ENCODE data around the gene SEMA3C. TPM values are rescaled to one million over a fixed set of nuclear protein-coding genes. Genes with fewer than 3 reads are reported as not detected.
A peak's percentile ranks its signal among the peaks of the same experiment; 100 is the strongest.

SEMA3C gene
- total and polyA plus RNA-seq, 2 donors (not counting 1 experiment from before 2014, with no cell fraction given): 310 to 322 TPM

GRCh38 chr7:80942261-80943041, 23.6 kb upstream of the SEMA3C start:
- Histone ChIP-seq H3K4me1 (ENCODE audit: control insufficient read depth, extremely low read depth, insufficient read depth, low read length) (peaks cover 12% of the 10 kb centered on the region), H3K9me3 (ENCODE audit: control insufficient read depth, insufficient read depth, low read depth, low read length) (no peaks in the 10 kb centered on the region), H2AFZ (ENCODE audit: low read length) (no peak overlapping the region), H4K20me1 (ENCODE audit: control insufficient read depth, extremely low read depth, insufficient read depth, low read length) (no peaks in the 10 kb centered on the region), H3K36me3 (ENCODE audit: control insufficient read depth, insufficient read depth, low read length) (no peaks in the 10 kb centered on the region), H3K4me3 (replicated peaks in 1 of 4; ENCODE audit: control extremely low read depth in 1 of 4, insufficient read depth in 1 of 4, low read depth in 3 of 4, low read length in 4 of 4) (no peak overlapping the region), H3K79me2 (ENCODE audit: control insufficient read depth, insufficient read depth, low read length) (no peaks in the 10 kb centered on the region), H3K27me3 (ENCODE audit: control insufficient read depth, insufficient read depth, low read length) (no peaks in the 10 kb centered on the region), H3K9ac (ENCODE audit: insufficient read depth, low read length) (no peak overlapping the region), H3K27ac (ENCODE audit: insufficient read depth, low read length) (peak overlapping the region; percentile 1), H3K4me2 (ENCODE audit: extremely low read depth, insufficient read depth, low read length) (peak overlapping the region; percentile 60)
- peak; percentile 96 to 99 for DNase-seq (ENCODE audit: low read depth in 2 of 2)
- TF ChIP-seq EZH2 (IDR thresholded peaks at IDR 0.05; ENCODE audit: low read length, missing control alignments): no peak
- TF ChIP-seq CTCF (conservative IDR thresholded peaks at IDR 0.05 in 1 of 2, IDR thresholded peaks at IDR 0.05 in 1 of 2; ENCODE audit: low read depth in 1 of 2, low read length in 2 of 2): no peak

- TF ChIP-seq CTCF (conservative IDR thresholded peaks at IDR 0.05 in 1 of 2, IDR thresholded peaks at IDR 0.05 in 1 of 2; ENCODE audit: low read depth in 1 of 2, low read length in 2 of 2): no peak
- TF ChIP-seq EZH2 (IDR thresholded peaks at IDR 0.05; ENCODE audit: low read length, missing control alignments): no peak
- peak overlapping the region; percentile 30 for H3K4me2 ChIP-seq (ENCODE audit: extremely low read depth, insufficient read depth, low read length)
- H2AFZ ChIP-seq (ENCODE audit: low read length): no peak overlapping the region
- DNase-seq (ENCODE audit: low read depth in 2 of 2): peak; percentile 83 to 84
- H3K9me3 ChIP-seq (ENCODE audit: control insufficient read depth, insufficient read depth, low read depth, low read length): no peaks in the 10 kb centered on the region
- no peak overlapping the region for H3K9ac ChIP-seq (ENCODE audit: insufficient read depth, low read length)
- H3K79me2 ChIP-seq (ENCODE audit: control insufficient read depth, insufficient read depth, low read length): no peaks in the 10 kb centered on the region
- no peaks in the 10 kb centered on the region for H4K20me1 ChIP-seq (ENCODE audit: control insufficient read depth, extremely low read depth, insufficient read depth, low read length)
- H3K4me3 ChIP-seq (replicated peaks in 1 of 4; ENCODE audit: control extremely low read depth in 1 of 4, insufficient read depth in 1 of 4, low read depth in 3 of 4, low read length in 4 of 4): no peak overlapping the region
- H3K27ac ChIP-seq (ENCODE audit: insufficient read depth, low read length): peak overlapping the region; percentile 61
- no peaks in the 10 kb centered on the region for H3K27me3 ChIP-seq (ENCODE audit: control insufficient read depth, insufficient read depth, low read length)
- peaks cover 12% of the 10 kb centered on the region for H3K4me1 ChIP-seq (ENCODE audit: control insufficient read depth, extremely low read depth, insufficient read depth, low read length)
- no peaks in the 10 kb centered on the region for H3K36me3 ChIP-seq (ENCODE audit: control insufficient read depth, insufficient read depth, low read length)
Observed at GRCh38 chr7:80941208-80941758, 22.4 kb upstream of the SEMA3C start.

DNA sequence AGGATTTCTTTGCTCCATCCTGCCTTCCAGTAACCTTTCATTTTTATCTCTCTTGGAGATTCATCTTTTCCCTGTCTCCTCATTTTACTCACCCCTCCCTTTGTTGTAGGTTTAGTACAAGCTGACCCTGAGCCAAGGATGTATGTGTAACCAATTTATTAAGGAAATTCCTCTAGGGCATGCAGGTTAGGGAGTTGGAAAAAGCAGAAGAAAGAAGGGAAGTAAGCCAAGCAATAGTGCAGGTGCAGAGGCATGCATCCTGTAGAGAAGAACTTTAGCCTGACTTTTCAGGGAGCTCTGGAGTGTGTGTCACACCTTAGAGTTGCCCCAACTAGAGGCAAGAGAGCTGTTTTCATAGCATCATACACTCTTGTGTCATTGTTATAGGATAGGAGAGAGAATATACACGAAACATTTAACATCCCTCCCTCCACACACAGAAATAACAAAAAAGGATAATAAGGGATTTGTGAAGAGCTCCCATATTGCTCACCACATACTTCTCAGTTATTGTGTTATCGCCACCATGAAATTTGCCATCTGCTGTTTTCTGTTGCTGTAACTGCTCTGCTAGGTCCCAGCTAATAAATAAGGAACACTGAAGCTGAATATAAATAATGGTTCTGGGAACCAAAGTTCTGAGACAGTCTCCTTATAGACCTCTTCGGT, 21.8 kb upstream of the SEMA3C start:
- H3K9ac ChIP-seq (ENCODE audit: insufficient read depth, low read length): no peak overlapping the region
- H3K27me3 ChIP-seq (ENCODE audit: control insufficient read depth, insufficient read depth, low read length): no peaks in the 10 kb centered on the region
- no peaks in the 10 kb centered on the region for H3K36me3 ChIP-seq (ENCODE audit: control insufficient read depth, insufficient read depth, low read length)
- H3K4me1 ChIP-seq (ENCODE audit: control insufficient read depth, extremely low read depth, insufficient read depth, low read length): peaks cover 12% of the 10 kb centered on the region
- no peaks in the 10 kb centered on the region for H4K20me1 ChIP-seq (ENCODE audit: control insufficient read depth, extremely low read depth, insufficient read depth, low read length)
- no peaks in the 10 kb centered on the region for H3K79me2 ChIP-seq (ENCODE audit: control insufficient read depth, insufficient read depth, low read length)
- TF ChIP-seq EZH2 (IDR thresholded peaks at IDR 0.05; ENCODE audit: low read length, missing control alignments): no peak
- TF ChIP-seq CTCF (conservative IDR thresholded peaks at IDR 0.05 in 1 of 2, IDR thresholded peaks at IDR 0.05 in 1 of 2; ENCODE audit: low read depth in 1 of 2, low read length in 2 of 2): no peak
- H3K9me3 ChIP-seq (ENCODE audit: control insufficient read depth, insufficient read depth, low read depth, low read length): no peaks in the 10 kb centered on the region
- no peak overlapping the region for H3K4me2 ChIP-seq (ENCODE audit: extremely low read depth, insufficient read depth, low read length)
- DNase-seq (ENCODE audit: low read depth in 2 of 2): peak in 1 of 2 donors; percentile 26
- H3K27ac ChIP-seq (ENCODE audit: insufficient read depth, low read length): peak overlapping the region; percentile 61
- H2AFZ ChIP-seq (ENCODE audit: low read length): no peak overlapping the region
- no peak overlapping the region for H3K4me3 ChIP-seq (replicated peaks in 1 of 4; ENCODE audit: control extremely low read depth in 1 of 4, insufficient read depth in 1 of 4, low read depth in 3 of 4, low read length in 4 of 4)
